Lung microvascular endothelial cell (primary cell): Measurements from ENCODE around the gene OTOG. TPM values are rescaled to one million over a fixed set of nuclear protein-coding genes. Genes with fewer than 3 reads are reported as not detected.

ENCODE experiments used
- DNase-seq, 2 donors: peaks; one replicate each; pipeline versions ENCODE4 v3.0.0 to v3.0.0-alpha.2; 2010; ENCODE audit warnings: low read depth in 2 of 2
- total RNA-seq: library from RNA; depleted of rRNA; stranded (reverse); fragments of >200 nt; gene quantifications from 2 replicates; pipeline ENCODE4 v1.2.1, GENCODE V29; 2014

The OTOG gene
- total RNA-seq, 1 donor from 2014 or later: not detected

DNA sequence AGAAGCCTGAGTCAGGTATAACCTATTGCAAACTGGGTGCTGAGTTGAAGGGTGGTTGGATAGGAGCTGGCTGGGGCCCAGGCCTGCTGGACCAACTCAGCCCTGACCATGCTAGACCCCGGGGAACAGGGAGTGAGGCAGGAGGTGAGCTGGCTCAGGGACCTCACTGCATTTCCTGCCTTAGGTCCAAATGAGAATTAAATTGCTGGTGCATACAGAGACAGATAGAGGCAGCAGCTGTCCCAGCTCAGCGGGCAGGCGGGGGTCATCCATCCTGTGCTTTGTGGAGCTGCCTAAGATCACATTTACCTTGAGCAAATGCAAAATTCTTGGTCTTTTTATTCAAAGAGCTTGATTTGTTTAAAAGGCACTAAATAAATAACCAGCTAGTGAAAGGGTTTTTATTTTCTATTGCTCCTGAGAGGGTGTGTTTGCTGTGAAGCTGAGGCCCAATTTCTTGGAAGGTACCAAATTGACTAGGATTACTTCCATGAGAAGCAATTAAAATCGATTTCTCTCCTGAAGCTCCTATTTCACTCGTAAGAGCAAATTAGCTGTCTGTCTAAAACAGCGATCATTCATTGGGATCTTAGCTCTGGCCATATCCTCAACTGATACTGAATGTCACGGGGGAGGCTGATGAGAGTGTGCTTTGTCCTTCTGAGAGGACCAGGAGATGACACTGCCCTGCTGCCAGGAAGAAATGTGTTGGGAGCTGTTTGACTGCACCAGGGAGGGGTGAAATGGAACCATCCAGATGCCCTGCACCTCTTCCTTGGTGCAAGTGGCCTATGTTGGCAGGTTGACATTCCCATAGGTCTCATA is 27.8 kb upstream of the OTOG start:
- no peak for DNase-seq

- DNase-seq: no peak
Measured at GRCh38 chr11:17521106-17521900, 25.8 kb upstream of the OTOG start.

GRCh38 chr11:17522655-17523054 is 24.4 kb upstream of the OTOG start:
- no peak for DNase-seq

DNA sequence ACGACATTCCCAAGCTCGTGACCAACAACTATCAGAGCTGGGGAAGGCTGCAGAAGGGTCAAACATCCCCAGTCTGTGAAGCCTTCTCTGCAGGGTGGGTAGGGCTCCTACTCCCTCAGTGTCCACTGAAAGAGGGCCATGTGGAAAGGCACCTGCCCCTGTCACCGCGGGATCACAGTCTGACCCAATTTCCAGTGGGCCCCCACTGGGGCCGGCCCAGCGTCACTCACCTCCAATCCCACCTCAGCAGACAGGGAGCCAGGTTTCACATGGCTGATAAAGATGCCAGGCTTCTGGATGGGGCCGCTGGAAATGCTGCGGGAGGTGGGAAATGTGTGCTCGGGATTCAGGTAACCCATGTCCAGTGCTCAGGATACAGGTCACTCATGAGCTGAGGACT is 22.8 kb upstream of the OTOG start:
- DNase-seq: no peak

- DNase-seq: no peak
Measured at GRCh38 chr11:17525570-17525969, 21.5 kb upstream of the OTOG start.

GRCh38 chr11:17526326-17526725 is 20.7 kb upstream of the OTOG start:
- DNase-seq: no peak

- no peak for DNase-seq
Measured at GRCh38 chr11:17526931-17527627, 20.0 kb upstream of the OTOG start.

DNA sequence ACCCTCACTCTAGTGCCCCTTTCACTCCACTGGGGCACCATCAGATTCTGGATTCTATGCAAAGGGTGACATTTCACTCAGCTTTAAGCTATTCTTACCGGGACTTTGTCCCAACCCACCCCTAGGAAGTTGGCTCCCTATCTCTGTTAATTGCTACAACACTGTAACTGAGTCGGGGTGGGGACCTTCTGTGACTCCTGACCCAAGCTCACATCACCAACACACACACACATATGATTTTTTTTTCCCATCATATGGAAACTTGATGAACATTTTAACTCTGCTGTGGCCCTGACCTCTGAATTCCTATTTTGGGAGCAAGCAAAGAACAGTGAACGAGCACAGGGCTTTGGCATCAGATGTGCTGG is 19.4 kb upstream of the OTOG start:
- DNase-seq: no peak

DNA sequence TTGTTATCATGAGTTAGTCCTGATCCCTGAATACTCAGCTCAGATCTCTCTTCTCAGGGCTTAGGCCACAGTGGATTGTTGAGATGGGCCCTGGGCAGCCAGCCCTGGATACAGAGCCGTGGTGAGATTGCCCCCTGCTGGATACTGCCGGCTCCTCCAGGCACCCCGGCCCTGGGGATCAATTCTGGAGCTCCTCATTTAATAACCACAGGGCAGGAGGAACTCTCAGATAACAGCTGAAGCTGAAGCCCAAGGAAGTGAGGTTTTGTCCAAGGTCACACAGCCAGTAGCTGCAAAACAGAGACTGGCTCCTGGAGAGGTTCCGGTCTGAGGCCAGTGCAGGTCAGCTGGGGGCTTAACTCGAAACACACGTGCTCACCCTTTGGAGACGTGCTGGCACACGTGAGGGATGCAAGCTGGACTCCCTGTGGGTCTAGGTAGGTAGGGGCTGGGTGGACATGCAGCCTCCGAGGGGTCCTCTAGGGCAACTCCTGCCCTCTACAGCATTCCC is 18.8 kb upstream of the OTOG start:
- DNase-seq: peak; percentile 42 to 59

DNA sequence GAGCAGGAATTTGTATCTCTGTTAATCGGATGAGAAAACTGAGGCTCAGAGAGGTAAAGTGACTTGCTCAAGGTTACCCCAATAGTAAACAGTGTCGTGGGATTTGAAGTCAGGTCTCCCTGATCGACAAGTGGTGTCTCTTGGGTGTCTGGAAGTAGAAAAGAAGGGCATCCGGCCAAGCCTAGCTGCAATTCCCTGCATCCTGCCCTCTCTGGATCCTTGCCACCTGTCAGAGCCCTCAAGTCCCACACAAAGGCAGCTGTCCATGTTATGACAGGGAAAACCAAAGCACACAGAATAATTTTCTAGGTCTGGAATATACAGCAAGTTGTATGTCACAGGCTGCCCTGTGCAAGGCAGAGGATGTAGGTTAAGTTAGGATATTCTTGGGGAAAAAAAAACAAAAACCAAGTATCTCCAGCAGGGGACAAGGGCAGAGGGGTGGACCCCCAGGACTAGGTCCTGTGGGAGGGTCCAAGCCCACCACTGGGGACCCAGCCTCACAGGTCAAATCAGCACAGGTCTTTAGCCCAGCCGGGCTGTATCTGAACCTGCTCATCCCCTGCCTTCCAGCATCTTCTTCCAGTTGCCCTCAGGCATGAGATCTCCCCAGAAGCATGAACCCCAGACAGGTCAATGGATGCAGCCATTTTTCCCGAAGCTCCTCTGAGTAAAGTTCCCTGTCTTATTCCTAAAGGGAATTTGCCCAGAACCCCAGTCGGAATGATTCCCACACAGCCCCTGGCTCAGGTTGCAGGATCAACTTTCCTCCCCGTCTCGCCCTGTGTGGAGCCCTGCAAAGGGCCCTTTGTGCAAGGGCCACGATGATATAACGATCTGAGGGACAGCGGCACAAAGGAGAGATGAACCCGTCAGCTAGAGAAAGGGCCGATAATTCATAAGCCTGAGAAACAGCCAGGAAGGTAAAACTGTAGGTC is 17.9 kb upstream of the OTOG start:
- no peak for DNase-seq

DNA sequence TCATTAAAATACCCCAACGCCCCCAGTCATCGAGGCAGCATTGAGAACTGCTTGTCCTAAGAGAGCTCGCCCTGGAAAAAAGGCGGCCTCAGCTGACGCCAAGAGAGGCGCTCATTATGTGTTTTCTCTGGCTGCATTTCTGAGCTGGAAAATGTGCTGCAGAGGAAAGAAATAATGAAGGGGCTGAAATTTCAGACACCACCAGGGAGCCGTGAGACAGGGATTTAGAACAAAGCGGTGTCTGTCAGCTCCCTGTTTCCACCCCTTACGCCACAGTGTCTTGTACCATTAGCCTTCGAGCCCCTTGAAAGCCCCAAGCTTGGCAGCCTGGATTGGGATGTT is 17.2 kb upstream of the OTOG start:
- DNase-seq: no peak

DNA sequence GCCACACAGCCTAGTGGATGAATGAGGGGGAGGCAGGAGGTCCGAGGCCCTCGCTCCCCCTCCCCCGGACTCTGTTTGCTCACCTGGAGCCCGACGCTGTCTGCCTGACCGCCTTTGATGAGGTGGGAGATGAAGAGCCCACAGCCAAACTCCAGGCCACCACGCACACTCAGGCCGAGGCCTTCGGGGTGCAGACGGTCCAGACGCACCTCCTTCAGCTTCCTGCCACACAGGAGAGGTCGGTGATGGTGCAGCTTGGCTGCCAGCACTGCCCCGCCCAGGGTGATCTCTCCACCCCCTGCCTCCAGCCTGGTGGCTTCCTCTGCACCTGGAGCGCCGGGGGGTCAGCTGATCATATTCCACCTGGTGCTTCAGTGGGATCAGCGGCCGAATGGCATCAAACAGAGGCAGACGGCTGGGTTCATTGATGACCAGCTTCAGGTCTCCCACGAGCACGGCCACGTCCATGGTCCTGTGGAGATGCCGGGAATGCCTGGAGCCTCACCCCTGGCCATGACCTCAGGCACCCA is 15.9 kb upstream of the OTOG start:
- no peak for DNase-seq

GRCh38 chr11:17531636-17532113 is 15.4 kb upstream of the OTOG start:
- peak; percentile 32 to 53 for DNase-seq

DNA sequence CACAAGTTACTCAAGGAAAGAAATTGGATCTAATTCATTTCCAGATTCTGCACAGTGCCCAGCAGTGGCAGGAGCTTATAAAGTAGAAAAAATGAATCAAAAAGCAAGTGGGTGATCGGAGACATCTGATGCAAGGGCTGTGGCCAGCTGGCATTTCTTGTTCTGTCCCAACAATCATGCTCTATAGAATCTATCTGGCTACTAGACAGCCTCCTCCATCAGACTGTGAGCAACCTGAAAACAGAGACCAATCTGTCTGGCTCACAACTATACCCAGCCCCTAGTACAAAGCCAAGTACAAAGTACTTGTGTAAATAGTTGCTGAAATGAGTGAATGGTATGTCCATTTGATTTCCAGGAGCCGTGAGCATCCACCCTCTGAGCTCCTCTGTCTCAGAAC is 14.3 kb upstream of the OTOG start:
- DNase-seq: no peak

DNA sequence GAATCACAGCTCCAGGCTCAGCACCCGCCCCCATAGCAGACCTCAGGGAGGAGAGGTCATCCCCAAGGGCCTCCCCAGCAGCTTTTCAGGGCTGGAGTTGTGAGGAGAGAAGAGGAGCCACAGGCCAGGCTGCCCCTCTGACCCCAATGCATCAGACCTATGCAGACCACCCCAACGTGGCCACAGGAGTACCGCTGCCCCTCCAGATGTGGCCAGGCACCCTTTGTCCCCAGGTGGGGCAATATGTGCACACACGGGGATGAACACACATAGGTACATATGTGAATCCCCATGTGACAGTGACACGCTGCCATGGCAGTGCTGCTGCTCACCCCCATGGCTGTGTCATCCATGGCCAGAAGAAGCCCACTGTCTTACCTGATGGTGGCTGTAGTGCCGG is 13.7 kb upstream of the OTOG start:
- DNase-seq: no peak

GRCh38 chr11:17533778-17534415 is 13.2 kb upstream of the OTOG start:
- no peak for DNase-seq

- DNase-seq: no peak
Measured at GRCh38 chr11:17535488-17535887, 11.6 kb upstream of the OTOG start.

GRCh38 chr11:17537261-17537660 is 9.8 kb upstream of the OTOG start:
- DNase-seq: no peak

GRCh38 chr11:17538054-17538453 is 9.0 kb upstream of the OTOG start:
- DNase-seq: no peak

- DNase-seq: no peak
Measured at GRCh38 chr11:17538731-17539130, 8.3 kb upstream of the OTOG start.
